ENCODE data around the gene MIA2. TPM values are rescaled to one million over a fixed set of nuclear protein-coding genes. Genes with fewer than 3 reads are reported as not detected.
A peak's percentile ranks its signal among the peaks of the same experiment; 100 is the strongest.
"Not testable (repeated sequence)": the region's sequence is repeated elsewhere in the genome, so short reads cannot be mapped to it uniquely, and the experiment has no call there.

MIA2 gene
- total RNA-seq, 1 donor from 2014 or later = 34.7 TPM

- Mint-ChIP-seq H3K4me3 (ENCODE audit: low read depth) (no peak overlapping the region), H3K27me3 (no peaks in the 10 kb centered on the region), H3K9me3 (ENCODE audit: low read depth) (no peaks in the 10 kb centered on the region), H3K27ac (peak overlapping the region; percentile 33), H3K36me3 (ENCODE audit: insufficient read depth) (no peaks in the 10 kb centered on the region), H3K4me1 (ENCODE audit: low read depth) (peaks cover 12% of the 10 kb centered on the region)
- TF ChIP-seq, protein P1, sequence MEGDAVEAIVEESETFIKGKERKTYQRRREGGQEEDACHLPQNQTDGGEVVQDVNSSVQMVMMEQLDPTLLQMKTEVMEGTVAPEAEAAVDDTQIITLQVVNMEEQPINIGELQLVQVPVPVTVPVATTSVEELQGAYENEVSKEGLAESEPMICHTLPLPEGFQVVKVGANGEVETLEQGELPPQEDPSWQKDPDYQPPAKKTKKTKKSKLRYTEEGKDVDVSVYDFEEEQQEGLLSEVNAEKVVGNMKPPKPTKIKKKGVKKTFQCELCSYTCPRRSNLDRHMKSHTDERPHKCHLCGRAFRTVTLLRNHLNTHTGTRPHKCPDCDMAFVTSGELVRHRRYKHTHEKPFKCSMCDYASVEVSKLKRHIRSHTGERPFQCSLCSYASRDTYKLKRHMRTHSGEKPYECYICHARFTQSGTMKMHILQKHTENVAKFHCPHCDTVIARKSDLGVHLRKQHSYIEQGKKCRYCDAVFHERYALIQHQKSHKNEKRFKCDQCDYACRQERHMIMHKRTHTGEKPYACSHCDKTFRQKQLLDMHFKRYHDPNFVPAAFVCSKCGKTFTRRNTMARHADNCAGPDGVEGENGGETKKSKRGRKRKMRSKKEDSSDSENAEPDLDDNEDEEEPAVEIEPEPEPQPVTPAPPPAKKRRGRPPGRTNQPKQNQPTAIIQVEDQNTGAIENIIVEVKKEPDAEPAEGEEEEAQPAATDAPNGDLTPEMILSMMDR (IDR thresholded peaks at IDR 0.05; ENCODE audit: unreplicated experiment) = no peak
- no peak for DNase-seq (ENCODE audit: low spot score, unreplicated experiment)
Measured at GRCh38 chr14:39228509-39229221, 5.0 kb upstream of the MIA2 start.

- no peak for DNase-seq (ENCODE audit: low spot score, unreplicated experiment)
- H3K27me3 Mint-ChIP-seq = no peaks in the 10 kb centered on the region
- no peaks in the 10 kb centered on the region for H3K9me3 Mint-ChIP-seq (ENCODE audit: low read depth)
- no peaks in the 10 kb centered on the region for H3K36me3 Mint-ChIP-seq (ENCODE audit: insufficient read depth)
- no peak overlapping the region for H3K4me3 Mint-ChIP-seq (ENCODE audit: low read depth)
- TF ChIP-seq, protein P1 (IDR thresholded peaks at IDR 0.05; ENCODE audit: unreplicated experiment) = no peak
- H3K4me1 Mint-ChIP-seq (ENCODE audit: low read depth) = peaks cover 17% of the 10 kb centered on the region
- H3K27ac Mint-ChIP-seq = no peak overlapping the region
Measured at GRCh38 chr14:39229222-39229543, 4.5 kb upstream of the MIA2 start.

GRCh38 chr14:39229601-39230110 lies 4.1 kb upstream of the MIA2 start:
- Mint-ChIP-seq H3K36me3 (ENCODE audit: insufficient read depth) (no peaks in the 10 kb centered on the region), H3K27ac (no peak overlapping the region), H3K4me3 (ENCODE audit: low read depth) (no peak overlapping the region), H3K9me3 (ENCODE audit: low read depth) (no peaks in the 10 kb centered on the region), H3K27me3 (no peaks in the 10 kb centered on the region), H3K4me1 (ENCODE audit: low read depth) (peaks cover 17% of the 10 kb centered on the region)
- DNase-seq (ENCODE audit: low spot score, unreplicated experiment) = no peak
- TF ChIP-seq, protein P1 (IDR thresholded peaks at IDR 0.05; ENCODE audit: unreplicated experiment) = no peak

DNA sequence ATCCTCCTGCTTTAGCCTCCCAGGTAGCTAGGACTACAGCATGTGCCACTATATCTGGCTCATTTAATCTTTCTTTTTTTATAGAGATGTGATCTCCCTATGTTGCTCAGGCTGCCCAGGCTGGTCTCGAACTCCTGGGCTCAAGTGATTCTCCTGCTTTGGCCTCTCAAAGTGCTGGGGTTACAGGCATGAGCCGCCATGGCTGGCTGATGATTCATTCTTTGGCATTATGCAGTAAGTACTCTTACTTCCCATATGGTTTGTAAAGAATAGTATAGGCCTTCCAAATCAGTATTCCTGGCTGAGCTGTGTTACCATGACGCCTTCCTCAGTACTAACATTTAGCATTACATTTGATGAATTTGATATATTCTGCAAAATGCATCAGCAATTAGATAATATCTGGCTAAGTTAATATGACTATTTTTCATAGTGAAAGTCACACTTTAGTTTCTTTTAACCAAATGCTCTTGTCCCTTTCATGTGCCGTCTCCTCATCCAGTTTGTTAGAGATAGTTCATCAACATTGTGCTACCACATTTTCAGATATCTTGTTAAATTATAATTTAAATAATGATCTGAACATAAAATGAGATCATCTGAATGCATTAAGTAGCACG lies 3.2 kb upstream of the MIA2 start:
- no peaks in the 10 kb centered on the region for H3K36me3 Mint-ChIP-seq (ENCODE audit: insufficient read depth)
- TF ChIP-seq, protein P1 (IDR thresholded peaks at IDR 0.05; ENCODE audit: unreplicated experiment) = no peak
- peaks cover 17% of the 10 kb centered on the region for H3K4me1 Mint-ChIP-seq (ENCODE audit: low read depth)
- DNase-seq (ENCODE audit: low spot score, unreplicated experiment) = no peak
- H3K9me3 Mint-ChIP-seq (ENCODE audit: low read depth) = no peaks in the 10 kb centered on the region
- no peak overlapping the region for H3K4me3 Mint-ChIP-seq (ENCODE audit: low read depth)
- H3K27ac Mint-ChIP-seq = no peak overlapping the region
- no peaks in the 10 kb centered on the region for H3K27me3 Mint-ChIP-seq

DNA sequence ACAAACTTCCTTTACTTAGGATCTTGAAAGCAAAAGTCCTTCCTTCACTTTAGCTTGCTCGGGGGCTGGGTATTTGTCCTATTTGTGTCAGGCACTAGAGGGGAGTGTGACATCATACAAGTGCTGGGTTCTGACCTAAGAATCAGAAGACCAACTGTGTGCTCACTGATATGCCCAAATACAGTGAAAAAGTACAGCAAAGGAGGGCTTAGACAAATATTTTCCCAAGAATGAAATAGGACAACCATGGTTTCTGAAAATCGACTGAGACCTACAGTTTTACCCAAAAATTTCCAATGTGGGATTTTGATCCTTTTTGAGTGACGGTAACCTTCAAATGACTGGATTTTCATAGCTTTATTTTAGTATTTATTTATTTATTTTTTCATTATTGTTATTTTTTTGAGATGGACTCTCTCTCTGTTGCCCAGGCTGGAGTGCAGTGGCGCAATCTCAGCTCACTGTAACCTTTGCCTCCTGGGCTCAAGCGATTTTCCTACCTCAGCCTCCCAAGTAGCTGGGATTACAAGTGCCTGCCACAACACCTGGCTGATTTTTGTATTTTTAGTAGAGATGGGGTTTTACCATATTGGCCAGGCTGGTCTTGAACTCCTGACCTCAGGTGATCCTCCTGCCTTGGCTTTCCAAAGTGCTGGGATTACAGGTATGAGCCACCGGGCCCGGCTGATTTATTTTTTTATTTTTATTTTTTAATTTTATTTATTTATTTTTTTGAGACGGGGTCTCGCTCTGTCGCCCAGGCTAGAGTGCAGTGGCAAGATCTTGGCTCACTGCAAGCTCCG lies 1.8 kb upstream of the MIA2 start:
- DNase-seq (ENCODE audit: low spot score, unreplicated experiment); H3K4me3 Mint-ChIP-seq (ENCODE audit: low read depth); H3K27ac Mint-ChIP-seq; H3K27me3 Mint-ChIP-seq; H3K36me3 Mint-ChIP-seq (ENCODE audit: insufficient read depth); H3K9me3 Mint-ChIP-seq (ENCODE audit: low read depth): not testable (repeated sequence)
- TF ChIP-seq, protein P1 (IDR thresholded peaks at IDR 0.05; ENCODE audit: unreplicated experiment) = peak; percentile 32
- peaks cover 17% of the 10 kb centered on the region for H3K4me1 Mint-ChIP-seq (ENCODE audit: low read depth)
